Dendritic cell treated with granulocyte-macrophage colony-stimulating factor and Interleukin-4, amounts not matched to agents 40 ng/mL and 50 ng/mL, for 4 days (primary cell): Measurements from ENCODE around the gene GDF2.

Experiments used
- H3K27ac Mint-ChIP-seq: one replicate; pipeline ENCODE4 v1.8.0; 2022; ENCODE audit warnings: mild to moderate bottlenecking, mixed read lengths
- H3K27me3 Mint-ChIP-seq: one replicate; pipeline ENCODE4 v1.8.0; 2022; ENCODE audit warnings: mild to moderate bottlenecking, mixed read lengths
- H3K36me3 Mint-ChIP-seq: one replicate; pipeline ENCODE4 v1.8.0; 2022; ENCODE audit warnings: low read depth, mixed read lengths
- H3K4me1 Mint-ChIP-seq: one replicate; pipeline ENCODE4 v1.8.0; 2022; ENCODE audit warnings: low read depth, mixed read lengths
- H3K4me3 Mint-ChIP-seq: one replicate; pipeline ENCODE4 v1.8.0; 2022; ENCODE audit warnings: mild to moderate bottlenecking, moderate library complexity, mixed read lengths
- H3K9me3 Mint-ChIP-seq: one replicate; pipeline ENCODE4 v1.8.0; 2022; ENCODE audit warnings: mixed read lengths
- intact Hi-C: fragments of 100-400 bp; cut with micrococcal nuclease; formaldehyde crosslinking; loops from one replicate; pipeline ENCODE4 v1.15.0; 2022

GDF2 gene

GRCh38 chr10:47326306-47326926 is 4.2 kb downstream of the GDF2 start:
- H3K9me3 Mint-ChIP-seq = peaks cover 12% of the 10 kb centered on the region
- H3K36me3 Mint-ChIP-seq = no peaks in the 10 kb centered on the region
- H3K27ac Mint-ChIP-seq = no peak overlapping the region
- intact Hi-C loops = no loop called here
- H3K4me3 Mint-ChIP-seq = no peak overlapping the region
- no peaks in the 10 kb centered on the region for H3K27me3 Mint-ChIP-seq
- no peaks in the 10 kb centered on the region for H3K4me1 Mint-ChIP-seq

- Mint-ChIP-seq H3K27ac (no peak overlapping the region), H3K9me3 (peaks cover 12% of the 10 kb centered on the region), H3K27me3 (no peaks in the 10 kb centered on the region), H3K4me3 (no peak overlapping the region), H3K4me1 (no peaks in the 10 kb centered on the region), H3K36me3 (no peaks in the 10 kb centered on the region)
- intact Hi-C loops = no loop called here
Measured at GRCh38 chr10:47326927-47327330, 4.7 kb downstream of the GDF2 start.

GRCh38 chr10:47329855-47330254 is 7.6 kb downstream of the GDF2 start:
- intact Hi-C loops = no loop called here
- Mint-ChIP-seq H3K27ac (no peak overlapping the region), H3K4me3 (no peak overlapping the region), H3K27me3 (peaks cover 2% of the 10 kb centered on the region), H3K9me3 (peaks cover 12% of the 10 kb centered on the region), H3K36me3 (no peaks in the 10 kb centered on the region), H3K4me1 (no peaks in the 10 kb centered on the region)

GRCh38 chr10:47330366-47330765 is 8.1 kb downstream of the GDF2 start:
- intact Hi-C loops = no loop called here
- Mint-ChIP-seq H3K4me1 (no peaks in the 10 kb centered on the region), H3K27me3 (peaks cover 2% of the 10 kb centered on the region), H3K36me3 (no peaks in the 10 kb centered on the region), H3K9me3 (peaks cover 12% of the 10 kb centered on the region), H3K4me3 (no peak overlapping the region), H3K27ac (no peak overlapping the region)

- Mint-ChIP-seq H3K4me1 (no peaks in the 10 kb centered on the region), H3K4me3 (no peak overlapping the region), H3K27ac (no peak overlapping the region), H3K9me3 (peaks cover 12% of the 10 kb centered on the region), H3K36me3 (no peaks in the 10 kb centered on the region), H3K27me3 (peaks cover 2% of the 10 kb centered on the region)
- intact Hi-C loops = no loop called here
Measured at GRCh38 chr10:47330804-47331203, 8.6 kb downstream of the GDF2 start.

- no peak overlapping the region for H3K27ac Mint-ChIP-seq
- peaks cover 12% of the 10 kb centered on the region for H3K9me3 Mint-ChIP-seq
- H3K4me1 Mint-ChIP-seq = no peaks in the 10 kb centered on the region
- H3K4me3 Mint-ChIP-seq = no peak overlapping the region
- H3K27me3 Mint-ChIP-seq = peaks cover 2% of the 10 kb centered on the region
- H3K36me3 Mint-ChIP-seq = no peaks in the 10 kb centered on the region
- intact Hi-C loops = no loop called here
Measured at GRCh38 chr10:47331491-47331890, 9.2 kb downstream of the GDF2 start.

- Mint-ChIP-seq H3K4me3 (no peak overlapping the region), H3K36me3 (no peaks in the 10 kb centered on the region), H3K9me3 (peaks cover 12% of the 10 kb centered on the region), H3K27me3 (peaks cover 2% of the 10 kb centered on the region), H3K4me1 (no peaks in the 10 kb centered on the region), H3K27ac (no peak overlapping the region)
- intact Hi-C loops = no loop called here
Measured at GRCh38 chr10:47331954-47332353, 9.7 kb downstream of the GDF2 start.

- intact Hi-C loops = no loop called here
- Mint-ChIP-seq H3K4me1 (no peaks in the 10 kb centered on the region), H3K36me3 (no peaks in the 10 kb centered on the region), H3K27me3 (peaks cover 2% of the 10 kb centered on the region), H3K4me3 (no peak overlapping the region), H3K9me3 (peaks cover 12% of the 10 kb centered on the region), H3K27ac (no peak overlapping the region)
Measured at GRCh38 chr10:47332371-47332770, 10.1 kb downstream of the GDF2 start.

- no peaks in the 10 kb centered on the region for H3K36me3 Mint-ChIP-seq
- H3K9me3 Mint-ChIP-seq = peaks cover 9% of the 10 kb centered on the region
- H3K27ac Mint-ChIP-seq = no peak overlapping the region
- no peak overlapping the region for H3K4me3 Mint-ChIP-seq
- no peaks in the 10 kb centered on the region for H3K4me1 Mint-ChIP-seq
- H3K27me3 Mint-ChIP-seq = peaks cover 2% of the 10 kb centered on the region
- intact Hi-C loops = no loop called here
Measured at GRCh38 chr10:47332946-47333345, 10.7 kb downstream of the GDF2 start.

GRCh38 chr10:47333532-47333931 is 11.3 kb downstream of the GDF2 start:
- H3K9me3 Mint-ChIP-seq = peaks cover 4% of the 10 kb centered on the region
- no peaks in the 10 kb centered on the region for H3K4me1 Mint-ChIP-seq
- no peak overlapping the region for H3K27ac Mint-ChIP-seq
- H3K36me3 Mint-ChIP-seq = no peaks in the 10 kb centered on the region
- H3K27me3 Mint-ChIP-seq = peaks cover 2% of the 10 kb centered on the region
- no peak overlapping the region for H3K4me3 Mint-ChIP-seq
- intact Hi-C loops = no loop called here

GRCh38 chr10:47334466-47335295 is 12.4 kb downstream of the GDF2 start:
- no peaks in the 10 kb centered on the region for H3K36me3 Mint-ChIP-seq
- peaks cover 2% of the 10 kb centered on the region for H3K4me1 Mint-ChIP-seq
- no peaks in the 10 kb centered on the region for H3K9me3 Mint-ChIP-seq
- intact Hi-C loops = no loop called here
- peaks cover 5% of the 10 kb centered on the region for H3K27me3 Mint-ChIP-seq
- H3K27ac Mint-ChIP-seq = no peak overlapping the region
- no peak overlapping the region for H3K4me3 Mint-ChIP-seq

- H3K9me3 Mint-ChIP-seq = no peaks in the 10 kb centered on the region
- intact Hi-C loops = no loop called here
- peaks cover 11% of the 10 kb centered on the region for H3K4me1 Mint-ChIP-seq
Measured at GRCh38 chr10:47335906-47336305, 13.7 kb downstream of the GDF2 start.

GRCh38 chr10:47336387-47337134 is 14.3 kb downstream of the GDF2 start:
- Mint-ChIP-seq H3K27ac (no peak overlapping the region), H3K4me1 (peaks cover 11% of the 10 kb centered on the region), H3K27me3 (peaks cover 13% of the 10 kb centered on the region), H3K4me3 (no peak overlapping the region), H3K36me3 (no peaks in the 10 kb centered on the region), H3K9me3 (no peaks in the 10 kb centered on the region)
- intact Hi-C loops = no loop called here

More at GRCh38 chr10:47335906-47336305, 13.7 kb downstream of the GDF2 start:
- Mint-ChIP-seq H3K27ac (no peak overlapping the region), H3K4me3 (no peak overlapping the region), H3K27me3 (peaks cover 13% of the 10 kb centered on the region), H3K36me3 (no peaks in the 10 kb centered on the region)

- Mint-ChIP-seq H3K27ac (no peak overlapping the region), H3K27me3 (peaks cover 13% of the 10 kb centered on the region), H3K4me1 (peaks cover 11% of the 10 kb centered on the region), H3K4me3 (no peak overlapping the region), H3K36me3 (no peaks in the 10 kb centered on the region), H3K9me3 (no peaks in the 10 kb centered on the region)
- intact Hi-C loops = no loop called here
Measured at GRCh38 chr10:47337310-47337709, 15.1 kb downstream of the GDF2 start.
